GM12878 (cell line): ENCODE results near the gene POLR2L. TPM values are rescaled to one million over a fixed set of nuclear protein-coding genes. Genes with fewer than 3 reads are reported as not detected.

Experiments
- ATAC-seq: fragments of 200-7000 bp; cut with Tn5 transposase; 3 replicates; pipeline ENCODE4 v1.9.1; 2020; ENCODE audit warnings: mild to moderate bottlenecking, moderate library complexity
- BruUV-seq: library from RNA; stranded (reverse); fragments of 400-500 nt; replicated peaks from 2 replicates; lab custom pipeline; 2021; lab: Mats Ljungman, UMichigan
- CTCF ChIA-PET: fragments of 300-600 bp; sonication (Branson Sonifier 250); formaldehyde crosslinking; extraction: SDS; loops from one replicate; lab custom pipeline; 2021; ENCODE audit warnings: inconsistent platforms; lab: Yijun Ruan, JAX
- POLR2A ChIA-PET: fragments of 350-600 bp; formaldehyde crosslinking; extraction: SDS; loops from one replicate; lab custom pipeline; 2021; ENCODE audit warnings: inconsistent platforms; lab: Charles Lee
- RAD21 ChIA-PET: fragments of 300-600 bp; sonication (Branson Sonifier 250); formaldehyde crosslinking; loops from one replicate; lab custom pipeline; 2023; ENCODE audit warnings: antibody characterized with exemption; ENCODE audit not compliant: unreplicated experiment; lab: Charles Lee
- SMC1A ChIA-PET: fragments of 300-600 bp; sonication (Branson Sonifier 250); formaldehyde crosslinking; loops from one replicate; lab custom pipeline; 2023; ENCODE audit not compliant: unreplicated experiment, uncharacterized antibody; lab: Charles Lee
- DNase-seq: peaks from one replicate; pipeline ENCODE4 v3.0.0-alpha.2; 2011; ENCODE audit warnings: low read depth, low spot score
- FAIRE-seq: peaks from 3 replicates; lab custom pipeline; 2011; peaks lifted over from hg19 to GRCh38; lab: Jason Lieb, UNC
- H2AFZ ChIP-seq: 2 replicates; pipeline ENCODE4 v1.6.0; 2011; ENCODE audit warnings: low read depth, low read length, control low read depth; ENCODE audit not compliant: control insufficient read depth
- H3K27ac ChIP-seq: 2 replicates; pipeline ENCODE4 v1.5.1; 2011; ENCODE audit warnings: control low read depth; ENCODE audit not compliant: control insufficient read depth, insufficient read depth
- H3K27me3 ChIP-seq, 2 experiments: replicated peaks in 1 of 2; 2 replicates each; pipeline versions ENCODE4 v1.6.0 to v1.6.1; 2011; ENCODE audit warnings: low read length in 1 of 2; ENCODE audit not compliant: control insufficient read depth in 2 of 2, insufficient read depth in 2 of 2
- H3K36me3 ChIP-seq, 2 experiments: 2 replicates each; pipeline ENCODE4 v1.5.1; 2011; ENCODE audit warnings: low read length in 1 of 2; ENCODE audit not compliant: control insufficient read depth in 2 of 2, insufficient read depth in 2 of 2
- H3K4me1 ChIP-seq: 2 replicates; pipeline ENCODE4 v1.6.1; 2011; ENCODE audit warnings: mild to moderate bottlenecking, low read length, moderate library complexity, mixed read lengths; ENCODE audit not compliant: control insufficient read depth, insufficient read depth
- H3K4me2 ChIP-seq: 2 replicates; pipeline ENCODE4 v1.6.0; 2011; ENCODE audit warnings: control low read depth; ENCODE audit not compliant: control insufficient read depth, insufficient read depth
- H3K4me3 ChIP-seq: fragments of 200-600 bp; sonication (generic); 2 replicates; pipeline ENCODE4 v1.5.1; 2016
- H3K79me2 ChIP-seq: 2 replicates; pipeline ENCODE4 v1.6.0; 2011; ENCODE audit warnings: low read length; ENCODE audit not compliant: control insufficient read depth, insufficient read depth
- H3K9ac ChIP-seq: 2 replicates; pipeline ENCODE4 v1.8.0; 2011; ENCODE audit warnings: low read length, control low read depth, mixed read lengths; ENCODE audit not compliant: control insufficient read depth, insufficient read depth
- H3K9me3 ChIP-seq: replicated peaks from 3 replicates; pipeline ENCODE4 v1.5.1; 2011; ENCODE audit warnings: mild to moderate bottlenecking, low read length; ENCODE audit not compliant: control insufficient read depth, insufficient read depth
- H4K20me1 ChIP-seq: 2 replicates; pipeline ENCODE4 v1.6.0; 2011; ENCODE audit not compliant: control insufficient read depth, insufficient read depth
- BACH1 ChIP-seq: fragments of 450-650 bp; IDR thresholded peaks from 2 replicates; pipeline ENCODE4 v1.6.1; 2017; ENCODE audit warnings: mild to moderate bottlenecking, borderline replicate concordance
- BHLHE40 ChIP-seq, 2 experiments: fragments of 450-650 bp in 1 of 2; IDR thresholded peaks; 2 replicates each; pipeline ENCODE4 v1.6.1; 2011 to 2017; ENCODE audit warnings: low read depth in 2 of 2, borderline replicate concordance in 1 of 2, improper control_type of control experiment in 1 of 2, low read length in 1 of 2, mild to moderate bottlenecking in 1 of 2
- BMI1 ChIP-seq: fragments of 450-650 bp; IDR thresholded peaks from 2 replicates; pipeline ENCODE4 v1.6.1; 2016; ENCODE audit warnings: mild to moderate bottlenecking, moderate library complexity, borderline replicate concordance
- HDAC6 ChIP-seq: fragments of 200-600 bp; sonication (generic); IDR thresholded peaks from one replicate; pipeline ENCODE4 v1.8.0; 2017; ENCODE audit warnings: antibody characterized with exemption; ENCODE audit not compliant: unreplicated experiment
- HDGF ChIP-seq: fragments of 450-650 bp; IDR thresholded peaks from 2 replicates; pipeline ENCODE4 v1.6.1; 2016; ENCODE audit warnings: antibody characterized with exemption
- IKZF1 ChIP-seq: fragments of 450-650 bp; conservative IDR thresholded peaks from 2 replicates; pipeline ENCODE4 v1.6.1; 2017; ENCODE audit warnings: antibody characterized with exemption, mild to moderate bottlenecking
- MEF2A ChIP-seq: IDR thresholded peaks from 2 replicates; pipeline ENCODE4 v1.6.1; 2011; ENCODE audit warnings: low read depth, mild to moderate bottlenecking, low read length, moderate library complexity; ENCODE audit not compliant: insufficient read depth
- MTA2 ChIP-seq: fragments of 450-650 bp; IDR thresholded peaks from 2 replicates; pipeline ENCODE4 v1.6.1; 2016; ENCODE audit warnings: low read depth, mild to moderate bottlenecking, moderate library complexity
- MXI1 ChIP-seq: fragments of 150-350 bp; IDR thresholded peaks from 2 replicates; pipeline ENCODE4 v1.6.1; 2011; ENCODE audit warnings: low read depth, mild to moderate bottlenecking, inconsistent platforms, low read length, improper control_type of control experiment
- NR2F1 ChIP-seq: fragments of 450-650 bp; conservative IDR thresholded peaks from 2 replicates; pipeline ENCODE4 v1.6.1; 2017; ENCODE audit warnings: mild to moderate bottlenecking
- TBL1XR1 ChIP-seq: IDR thresholded peaks from 2 replicates; pipeline ENCODE4 v1.6.1; 2012; ENCODE audit warnings: low read depth, low read length, improper control_type of control experiment
- ZBED1 ChIP-seq: IDR thresholded peaks from 2 replicates; pipeline ENCODE4 v1.6.1; 2016; ENCODE audit warnings: borderline replicate concordance
- ZSCAN29 ChIP-seq: fragments of 450-650 bp; IDR thresholded peaks from 2 replicates; pipeline ENCODE4 v1.6.1; 2017; ENCODE audit warnings: mild to moderate bottlenecking, moderate library complexity
- WGBS: methylation state at CpG from one replicate; pipeline ENCODE4 v1.1.6; 2016; ENCODE audit warnings: low lambda C conversion rate; ENCODE audit not compliant: insufficient replicate concordance, insufficient coverage; ENCODE audit errors: missing lambda C conversion rate; 5-methylcytosine and 5-hydroxymethylcytosine counted together
- in situ Hi-C: fragments of 300-500 bp; cut with MboI; formaldehyde crosslinking; loops from 9 replicates; pipeline ENCODE4 v1.14.3; 2018; ENCODE audit warnings: mixed read lengths
- intact Hi-C: fragments of 100-400 bp; cut with micrococcal nuclease; formaldehyde crosslinking; loops from one replicate; pipeline ENCODE4 v1.14.2; 2022; ENCODE audit not compliant: unreplicated experiment
- polyA plus RNA-seq, 11 experiments: library from polyadenylated mRNA; depleted of rRNA in 4 of 11; unstranded in 6 of 11; stranded (reverse) in 5 of 11; fragments of >200 nt; fragmentation: Nextera tagmentation in 4 of 11; fragmentation: Illumina TruSeq in 1 of 11; extraction: Ambion mirVana in 4 of 11; extraction: Trizol in 1 of 11; gene quantifications; 1 replicate in 1 of 11; 2 replicates in 10 of 11; pipeline versions ENCODE4 v1.2.1 to v1.2.3, GENCODE V29; 2011 to 2016; ENCODE audit warnings: inconsistent platforms in 2 of 11, missing spikeins in 2 of 11, low read depth in 1 of 11
- total RNA-seq, 4 experiments: library from RNA; depleted of rRNA in 3 of 4; stranded (reverse); fragments of >200 nt in 3 of 4; fragmentation: Illumina TruSeq in 1 of 4; extraction: Trizol in 1 of 4; gene quantifications; 2 replicates each; pipeline versions ENCODE4 v1.2.1 to v1.2.3, GENCODE V29; 2013 to 2021
- TF ChIP-seq, protein P1 (sequence below): IDR thresholded peaks from 2 replicates; pipeline ENCODE4 v1.6.1; 2012; ENCODE audit warnings: low read depth, low read length, improper control_type of control experiment
- TF ChIP-seq, protein P2 (sequence below): IDR thresholded peaks from 2 replicates; pipeline ENCODE4 v1.6.1; 2011; ENCODE audit warnings: low read depth, mild to moderate bottlenecking, low read length, moderate library complexity, borderline replicate concordance; ENCODE audit errors: extremely low read depth

The POLR2L gene
- total and polyA plus RNA-seq, 10 of the 15 experiments (the other 5 are each of a cell fraction or from before 2014, with no cell fraction given): 23.1 to 497 (median 125) TPM

DNA sequence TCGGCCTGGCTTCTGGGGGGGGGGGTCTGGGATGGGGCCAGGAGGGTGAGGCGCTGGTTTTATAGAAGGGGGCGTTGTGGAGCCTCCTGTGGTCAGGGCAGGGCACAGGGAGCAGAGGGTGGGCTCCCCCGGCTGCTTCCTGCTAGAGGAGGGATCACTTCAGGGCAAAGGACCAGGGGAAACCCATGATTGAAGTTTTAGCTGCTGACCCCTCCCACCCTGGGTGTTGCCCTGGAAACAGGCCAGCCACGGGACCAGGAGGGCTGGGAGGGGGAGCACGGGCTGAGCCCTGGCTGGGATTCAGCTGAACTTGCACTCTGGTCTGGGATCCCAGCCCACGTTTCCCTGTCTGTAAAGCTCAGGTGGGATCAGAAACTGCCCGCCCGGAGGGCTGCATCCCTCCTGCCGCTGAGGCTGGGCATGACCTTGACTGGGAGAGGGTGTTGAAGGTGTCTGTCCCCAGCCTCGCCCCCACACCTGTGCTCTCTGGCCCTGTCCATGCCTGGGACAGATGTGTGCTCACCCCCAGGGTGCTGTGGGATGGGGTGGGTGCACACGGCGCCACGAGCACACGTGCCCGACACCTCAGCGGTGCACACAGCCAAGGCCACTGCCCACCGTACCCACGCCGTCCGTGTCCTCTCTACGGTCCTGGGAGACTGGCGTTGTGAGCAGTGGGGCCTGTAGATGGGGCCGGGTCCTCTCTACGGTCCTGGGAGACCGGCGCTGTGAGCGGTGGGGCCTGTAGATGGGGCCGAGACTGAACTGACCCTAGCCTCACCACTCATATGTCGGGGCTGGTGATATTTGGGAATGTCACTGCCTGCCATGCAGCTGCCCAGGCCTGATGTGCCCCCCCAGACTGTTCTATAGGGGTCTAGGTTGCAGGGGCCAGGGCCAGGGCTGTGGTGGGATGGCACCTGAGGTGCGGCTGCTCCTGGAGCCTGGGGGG is 2.6 kb upstream of the POLR2L start:
- intact Hi-C loops (loop anchor here (5.0 kb wide), 1 partner anchor 67 kb away; the partner anchor contains the start of gene CHID1), in situ Hi-C loops (loop anchor here (10.0 kb wide), 2 partner anchors 210 to 1010 kb away; partner anchors contain the start of gene LSP1)
- 37% methylated on average over 29 of the region's 31 CpGs for WGBS
- Histone ChIP-seq H3K9me3 (no peaks in the 10 kb centered on the region), H3K27me3 (no peaks in the 10 kb centered on the region; a peak in 1 of 4 replicates), H3K4me3 (no peak overlapping the region), H3K4me1 (peaks cover 15% of the 10 kb centered on the region), H3K9ac (no peak overlapping the region), H3K79me2 (peaks cover 20% of the 10 kb centered on the region), H3K4me2 (peak overlapping the region; percentile 22; the same call in 1 of the 2 replicates), H3K27ac (no peak overlapping the region), H3K36me3 (peaks cover 0 to 3% of the 10 kb centered on the region in 2 experiments; a peak in 2 of 4 replicates), H4K20me1 (no peaks in the 10 kb centered on the region; the same call in 1 of the 2 replicates), H2AFZ (no peak overlapping the region)
- ChIA-PET RAD21 (interaction anchor here (1.2 to 1.9 kb wide), 3 partner anchors 13 to 206 kb away, joined by 3 to 5 read pairs (median 3); no protein-coding TSS in a partner anchor), SMC1A (no interaction called here), POLR2A (interaction anchor here (0.5 to 2.7 kb wide), 4 partner anchors 26 to 95 kb away, joined by 3 to 7 read pairs (median 4); partner anchors contain the start of genes PNPLA2 and RPLP2), CTCF (interaction anchor here (0.7 to 1.6 kb wide), 3 partner anchors 36 to 207 kb away, joined by 3 read pairs; partner anchors contain the start of gene RPLP2)
- ATAC-seq (peak; percentile 33), DNase-seq (no peak), FAIRE-seq (no peak)
- no peak for TF ChIP-seq TBL1XR1
- TF ChIP-seq BACH1: 0 out of 2 replicates have a peak, but pooled peaks have one; percentile 5
- TF ChIP-seq HDGF: peak; percentile 72; the same call in 1 of the 2 replicates
- peak; percentile 24; the same call in 1 of the 2 replicates for TF ChIP-seq IKZF1
- TF ChIP-seq, protein P1, sequence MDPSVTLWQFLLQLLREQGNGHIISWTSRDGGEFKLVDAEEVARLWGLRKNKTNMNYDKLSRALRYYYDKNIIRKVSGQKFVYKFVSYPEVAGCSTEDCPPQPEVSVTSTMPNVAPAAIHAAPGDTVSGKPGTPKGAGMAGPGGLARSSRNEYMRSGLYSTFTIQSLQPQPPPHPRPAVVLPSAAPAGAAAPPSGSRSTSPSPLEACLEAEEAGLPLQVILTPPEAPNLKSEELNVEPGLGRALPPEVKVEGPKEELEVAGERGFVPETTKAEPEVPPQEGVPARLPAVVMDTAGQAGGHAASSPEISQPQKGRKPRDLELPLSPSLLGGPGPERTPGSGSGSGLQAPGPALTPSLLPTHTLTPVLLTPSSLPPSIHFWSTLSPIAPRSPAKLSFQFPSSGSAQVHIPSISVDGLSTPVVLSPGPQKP: no peak
- no peak for TF ChIP-seq MEF2A
- no peak for TF ChIP-seq HDAC6
- TF ChIP-seq MTA2: peak; percentile 26; the same call in 1 of the 2 replicates
- TF ChIP-seq BMI1: 0 out of 2 replicates have a peak, but pooled peaks have one; percentile 21
- TF ChIP-seq ZSCAN29: no peak
- TF ChIP-seq, protein P2, sequence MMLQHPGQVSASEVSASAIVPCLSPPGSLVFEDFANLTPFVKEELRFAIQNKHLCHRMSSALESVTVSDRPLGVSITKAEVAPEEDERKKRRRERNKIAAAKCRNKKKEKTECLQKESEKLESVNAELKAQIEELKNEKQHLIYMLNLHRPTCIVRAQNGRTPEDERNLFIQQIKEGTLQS: no peak
- peak; percentile 45 to 76; a peak in 2 of 4 replicates for TF ChIP-seq BHLHE40 (IDR thresholded peaks at IDR 0.05; ENCODE audit: borderline replicate concordance in 1 of 2, low read depth in 2 of 2, low read length in 1 of 2)
- TF ChIP-seq MXI1: peak; percentile 34; the same call in 1 of the 2 replicates
- TF ChIP-seq NR2F1: 0 out of 2 replicates have a peak, but pooled peaks have one; percentile 15
- TF ChIP-seq ZBED1: no peak
- no TSS peak for BruUV-seq
